Lower leg skin (tissue), 4 donors: ENCODE results near the gene EGFL7. TPM values are rescaled to one million over a fixed set of nuclear protein-coding genes. Genes with fewer than 3 reads are reported as not detected.

ENCODE experiments used
- DNase-seq, 2 donors: peaks; one replicate each; pipeline ENCODE4 v3.0.0-alpha.2; 2019; ENCODE audit warnings: low spot score in 2 of 2
- H3K4me3 ChIP-seq: fragments of 200-600 bp; sonication (generic); 2 replicates; pipeline ENCODE4 v1.5.1; 2017; ENCODE audit warnings: mild to moderate bottlenecking, low read depth; ENCODE audit not compliant: poor library complexity, severe bottlenecking
- CTCF ChIP-seq, 3 donors: fragments of 450-650 bp; IDR thresholded peaks; one replicate each; pipeline ENCODE4 v1.5.1; 2016; ENCODE audit warnings: antibody characterized with exemption in 3 of 3, mild to moderate bottlenecking in 3 of 3, moderate library complexity in 2 of 3
- POLR2A ChIP-seq, 2 donors: fragments of 450-650 bp; IDR thresholded peaks; one replicate each; pipeline ENCODE4 v1.6.1; 2016 to 2017; ENCODE audit warnings: antibody characterized with exemption in 2 of 2, mild to moderate bottlenecking in 1 of 2, moderate library complexity in 1 of 2
- WGBS, 2 donors: methylation state at CpG; one replicate each; pipeline ENCODE4 v1.1.5; 2018; 5-methylcytosine and 5-hydroxymethylcytosine counted together
- intact Hi-C: fragments of 100-400 bp; cut with DNase I; formaldehyde crosslinking; loops from one replicate; pipeline ENCODE4 v1.15.0; 2023; ENCODE audit warnings: low total_unique reads
- total RNA-seq, 4 donors: library from RNA; depleted of rRNA; stranded (reverse); fragments of >200 nt; gene quantifications; one replicate each; pipeline ENCODE4 v1.1.0, GENCODE V29; 2016

EGFL7 gene
- total RNA-seq, 4 donors from 2014 or later, result 27.8 to 62.2 (median 46.2) TPM

- TF ChIP-seq CTCF (IDR thresholded peaks at IDR 0.05), result no peak
- no peak for TF ChIP-seq POLR2A (IDR thresholded peaks at IDR 0.05)
- no peak for DNase-seq
- 19 to 24% methylated on average over 28 to 31 of the region's 32 CpGs for WGBS, 2 donors
- H3K4me3 ChIP-seq, result no peak overlapping the region
- intact Hi-C loops, result no loop called here
Observed at GRCh38 chr9:136694163-136694871, 31.6 kb downstream of the EGFL7 start.

- DNase-seq, result no peak
- no peak overlapping the region for H3K4me3 ChIP-seq
- intact Hi-C loops, result no loop called here
- TF ChIP-seq CTCF (IDR thresholded peaks at IDR 0.05) (no peak), POLR2A (IDR thresholded peaks at IDR 0.05) (no peak)
- 76 to 77% methylated on average over 11 of the region's 11 CpGs for WGBS, 2 donors
Observed at GRCh38 chr9:136694872-136695247, 32.1 kb downstream of the EGFL7 start.

GRCh38 chr9:136695435-136695895 lies 32.7 kb downstream of the EGFL7 start:
- WGBS, 2 donors, result 65 to 75% methylated on average over 8 to 10 of the region's 10 CpGs
- no peak overlapping the region for H3K4me3 ChIP-seq
- intact Hi-C loops, result no loop called here
- TF ChIP-seq CTCF (IDR thresholded peaks at IDR 0.05) (no peak), POLR2A (IDR thresholded peaks at IDR 0.05) (no peak)
- DNase-seq, result no peak

DNA sequence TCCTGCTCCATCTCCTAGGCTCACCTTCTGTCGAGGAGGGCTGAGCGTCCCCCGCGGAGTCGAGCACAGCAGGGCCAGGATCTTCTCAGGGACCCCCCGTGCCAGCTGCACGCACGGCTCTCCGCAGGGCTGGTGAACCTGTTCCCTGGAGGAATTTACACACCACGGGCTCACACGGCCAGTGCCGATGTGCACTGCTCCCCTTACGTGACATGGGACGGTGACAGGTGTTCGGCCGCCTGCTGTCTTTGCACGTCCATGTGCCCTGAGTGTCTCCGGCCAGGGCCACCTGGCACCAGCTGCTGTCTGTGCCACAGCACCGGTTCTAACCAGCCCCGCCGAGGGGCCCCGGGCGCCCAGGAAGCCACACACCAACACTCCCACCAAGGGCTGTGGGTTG lies 33.2 kb downstream of the EGFL7 start:
- H3K4me3 ChIP-seq, result no peak overlapping the region
- DNase-seq, result no peak
- WGBS, 2 donors, result 77 to 84% methylated on average over 15 to 18 of the region's 23 CpGs
- no peak for TF ChIP-seq CTCF (IDR thresholded peaks at IDR 0.05)
- TF ChIP-seq POLR2A (IDR thresholded peaks at IDR 0.05), result no peak
- intact Hi-C loops, result no loop called here

- no peak for DNase-seq
- intact Hi-C loops, result no loop called here
- WGBS, 2 donors, result 73 to 74% methylated on average over 9 of the region's 9 CpGs
- H3K4me3 ChIP-seq, result no peak overlapping the region
- no peak for TF ChIP-seq POLR2A (IDR thresholded peaks at IDR 0.05)
Observed at GRCh38 chr9:136696502-136696901, 33.8 kb downstream of the EGFL7 start.

GRCh38 chr9:136697146-136697820 lies 34.6 kb downstream of the EGFL7 start:
- intact Hi-C loops, result no loop called here
- H3K4me3 ChIP-seq, result no peak overlapping the region
- DNase-seq, result no peak
- TF ChIP-seq POLR2A (IDR thresholded peaks at IDR 0.05) (no peak), CTCF (IDR thresholded peaks at IDR 0.05) (peak in 1 of 3 donors; percentile 59)
- 43 to 49% methylated on average over 21 to 22 of the region's 23 CpGs for WGBS, 2 donors
